Measurements from ENCODE around the gene OSBPL10.
"Not testable (repeated sequence)": the region's sequence is repeated elsewhere in the genome, so short reads cannot be mapped to it uniquely, and the experiment has no call there.

OSBPL10 gene

DNA sequence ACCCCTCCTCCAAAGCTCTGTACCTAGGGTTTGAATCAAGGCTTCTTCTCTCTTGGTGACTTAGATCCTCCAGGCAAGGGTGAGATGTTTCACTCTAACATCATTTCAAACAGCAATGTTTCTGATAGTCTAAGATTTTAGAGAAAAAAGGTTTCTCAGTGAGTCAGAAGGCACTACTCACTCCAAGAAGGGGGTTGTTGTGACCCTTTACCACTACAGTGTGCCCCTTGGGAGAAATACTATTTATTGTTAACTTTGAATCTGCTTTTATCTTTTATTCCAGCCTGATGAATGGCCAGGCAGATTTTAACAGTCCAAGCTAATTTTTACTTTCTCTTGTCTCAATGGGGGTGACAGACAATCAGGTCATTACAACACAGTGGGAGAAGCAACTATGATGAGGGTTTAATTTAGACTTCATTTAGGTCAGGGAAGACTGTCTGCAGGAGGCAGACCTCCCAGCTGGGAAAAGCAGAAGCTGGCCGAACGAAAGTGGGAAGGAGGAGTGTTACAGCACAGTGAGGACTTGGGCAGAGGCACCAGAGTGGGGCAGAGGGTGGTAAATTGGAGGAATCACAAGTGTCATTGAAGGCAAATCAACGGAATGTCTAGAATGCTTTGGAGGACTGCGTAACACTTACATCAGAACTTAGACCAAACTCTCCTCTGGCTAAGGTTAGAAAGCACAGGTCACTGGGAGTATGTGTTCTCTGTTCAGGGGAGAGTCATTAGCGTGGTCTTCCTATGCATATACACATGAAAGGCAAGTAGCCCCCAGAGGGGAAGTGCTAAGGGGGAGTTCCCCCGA lies 21.7 kb upstream of the OSBPL10 start:
- no peak overlapping the region for H3K4me3 ChIP-seq (ENCODE audit: low read length)
- no peak for TF ChIP-seq ZNF274 (IDR thresholded peaks at IDR 0.05; ENCODE audit: low read depth, low read length)

DNA sequence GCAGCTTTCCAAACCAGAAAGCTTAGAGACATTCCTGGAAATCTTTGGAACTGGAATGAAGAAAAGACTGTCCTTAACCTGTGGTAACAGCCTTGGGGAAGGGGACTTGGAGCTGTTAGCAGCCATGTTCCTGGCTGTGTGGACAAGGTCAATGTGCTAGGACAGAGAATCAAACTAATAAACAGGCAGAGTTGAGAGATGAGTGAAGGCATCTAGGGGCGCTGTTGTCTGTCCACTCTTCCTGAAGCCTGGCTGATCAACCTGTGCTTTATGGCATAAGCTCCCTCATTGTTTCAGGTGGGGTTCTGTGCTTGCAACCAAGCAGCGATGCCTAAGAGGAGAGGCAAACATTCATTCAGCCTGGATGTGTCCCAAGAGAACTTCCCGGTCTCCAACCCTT lies 19.8 kb upstream of the OSBPL10 start:
- TF ChIP-seq ZNF274 (IDR thresholded peaks at IDR 0.05; ENCODE audit: low read depth, low read length) = no peak
- no peak overlapping the region for H3K4me3 ChIP-seq (ENCODE audit: low read length)

DNA sequence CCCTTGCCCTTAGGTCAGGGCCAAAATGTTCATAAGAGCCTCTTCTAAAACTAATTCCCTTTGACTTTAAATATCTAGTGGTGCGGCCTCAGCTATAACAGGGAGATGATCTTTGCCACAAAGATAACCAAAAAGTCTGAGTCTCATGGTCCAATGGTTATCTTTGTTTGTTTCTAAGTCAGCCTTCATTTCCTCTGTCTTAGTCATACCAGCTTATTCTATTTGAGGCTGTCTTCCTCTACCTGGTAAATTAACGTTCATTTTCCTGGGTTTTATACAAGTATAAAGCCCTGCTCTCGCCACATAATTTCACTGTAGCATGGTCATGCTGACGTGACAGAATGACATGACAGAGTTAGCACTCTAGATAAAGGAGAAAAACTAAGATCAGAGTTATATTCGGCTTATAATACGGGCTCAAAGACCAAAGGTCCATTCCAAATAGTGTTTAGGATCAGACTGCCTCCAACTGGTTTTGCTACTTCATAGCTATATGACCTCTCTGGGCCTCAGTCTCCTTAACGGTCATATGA lies 18.9 kb upstream of the OSBPL10 start:
- no peak for TF ChIP-seq ZNF274 (IDR thresholded peaks at IDR 0.05; ENCODE audit: low read depth, low read length)
- no peak overlapping the region for H3K4me3 ChIP-seq (ENCODE audit: low read length)

DNA sequence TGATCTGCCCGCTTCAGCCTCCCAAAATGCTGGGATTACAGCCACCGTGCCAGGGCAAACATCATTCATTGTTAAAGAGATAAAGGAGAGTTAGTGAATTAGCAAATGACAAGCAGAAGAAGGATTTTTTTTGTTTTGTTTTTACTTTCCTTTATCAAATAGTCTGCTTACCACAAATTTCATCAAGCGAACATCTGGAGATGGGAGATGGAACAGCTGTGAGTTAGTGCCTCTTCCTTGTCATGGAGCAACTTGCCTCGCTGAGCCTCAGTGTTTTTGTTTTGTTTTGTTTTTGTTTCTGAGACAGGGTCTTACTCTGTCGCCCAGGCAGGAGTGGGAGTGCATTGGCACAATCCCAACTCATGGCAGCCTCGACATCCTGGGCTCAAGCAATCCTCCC lies 16.4 kb upstream of the OSBPL10 start:
- TF ChIP-seq ZNF274 (IDR thresholded peaks at IDR 0.05; ENCODE audit: low read depth, low read length) = no peak
- no peak overlapping the region for H3K4me3 ChIP-seq (ENCODE audit: low read length)

DNA sequence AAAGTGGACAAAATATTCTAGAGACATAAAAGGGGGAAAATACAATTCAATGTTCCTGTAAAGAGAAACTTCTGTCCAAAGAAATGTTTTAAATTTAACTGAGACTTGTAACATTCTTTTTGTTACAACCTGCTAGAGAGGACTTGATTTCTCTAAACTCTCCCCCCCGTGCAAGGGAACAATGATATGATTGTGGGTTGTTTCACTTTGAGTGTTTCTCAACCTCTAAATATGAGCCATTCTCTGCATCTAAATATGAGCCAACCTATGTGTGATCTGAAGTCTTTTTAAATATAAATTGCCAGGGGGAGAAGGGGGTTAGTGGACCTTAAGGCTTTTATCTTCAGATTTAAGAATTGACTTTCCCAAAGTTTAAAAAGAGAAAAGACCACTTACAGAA lies 15.1 kb upstream of the OSBPL10 start:
- no peak overlapping the region for H3K4me3 ChIP-seq (ENCODE audit: low read length)
- no peak for TF ChIP-seq ZNF274 (IDR thresholded peaks at IDR 0.05; ENCODE audit: low read depth, low read length)

DNA sequence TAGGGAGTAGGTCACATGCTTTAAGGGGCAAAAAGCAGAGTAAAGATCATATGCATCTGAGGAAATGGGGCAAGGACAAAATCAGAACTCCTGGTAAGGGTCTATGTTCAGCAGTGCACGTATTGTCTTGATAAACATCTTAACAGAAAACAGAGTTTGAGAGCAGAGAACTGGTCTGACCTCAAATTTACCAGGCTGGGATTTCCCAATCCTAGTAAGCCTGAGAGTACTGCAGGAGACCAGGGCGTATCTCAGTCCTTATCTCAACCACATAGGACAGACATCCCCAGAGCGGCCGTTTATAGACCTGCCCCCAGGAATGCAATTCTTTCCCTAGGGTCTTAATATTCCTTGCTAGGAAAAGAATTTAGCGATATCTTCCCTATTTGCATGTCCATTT lies 14.0 kb upstream of the OSBPL10 start:
- H3K4me3 ChIP-seq (ENCODE audit: low read length) = not testable (repeated sequence)

DNA sequence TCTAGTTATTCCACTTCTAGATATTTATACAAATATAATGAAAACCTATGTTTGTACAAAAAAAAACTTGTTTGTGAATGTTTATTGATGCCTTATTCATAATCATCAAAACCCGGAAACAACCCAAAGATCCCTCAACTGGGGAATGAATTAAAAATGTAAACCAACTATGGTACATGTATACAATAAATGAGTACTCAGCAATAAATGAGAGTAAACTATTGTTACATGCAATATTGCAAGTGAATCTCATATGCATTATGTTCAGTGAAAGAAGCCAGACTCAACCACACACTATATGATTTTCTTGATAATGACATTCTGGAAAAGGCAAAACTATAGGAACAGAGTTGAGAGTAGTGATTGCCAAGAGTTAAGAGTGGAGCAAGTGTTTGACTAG lies 12.8 kb upstream of the OSBPL10 start:
- TF ChIP-seq ZNF274 (IDR thresholded peaks at IDR 0.05; ENCODE audit: low read depth, low read length) = no peak

DNA sequence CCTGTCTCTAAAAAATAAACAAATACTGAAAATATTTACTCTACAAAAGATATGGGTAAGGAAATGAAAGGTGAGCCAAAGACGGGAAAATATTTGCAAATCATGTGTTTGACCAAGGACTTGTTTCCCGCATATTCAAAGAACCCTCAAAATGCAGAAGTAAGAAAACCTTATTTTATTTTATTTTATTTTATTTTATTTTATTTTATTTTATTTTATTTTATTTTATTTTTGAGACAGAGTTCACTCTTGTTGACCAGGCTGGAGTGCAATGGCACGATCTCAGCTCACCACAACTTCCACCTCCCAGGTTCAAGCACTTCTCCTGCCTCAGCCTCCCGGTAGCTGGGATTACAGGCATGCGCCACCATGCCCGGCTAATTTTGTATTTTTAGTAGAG lies 11.9 kb upstream of the OSBPL10 start:
- H3K4me3 ChIP-seq (ENCODE audit: low read length) = not testable (repeated sequence)

More for the DNA sequence above, 12.8 kb upstream of the OSBPL10 start:
- no peak overlapping the region for H3K4me3 ChIP-seq (ENCODE audit: low read length)

DNA sequence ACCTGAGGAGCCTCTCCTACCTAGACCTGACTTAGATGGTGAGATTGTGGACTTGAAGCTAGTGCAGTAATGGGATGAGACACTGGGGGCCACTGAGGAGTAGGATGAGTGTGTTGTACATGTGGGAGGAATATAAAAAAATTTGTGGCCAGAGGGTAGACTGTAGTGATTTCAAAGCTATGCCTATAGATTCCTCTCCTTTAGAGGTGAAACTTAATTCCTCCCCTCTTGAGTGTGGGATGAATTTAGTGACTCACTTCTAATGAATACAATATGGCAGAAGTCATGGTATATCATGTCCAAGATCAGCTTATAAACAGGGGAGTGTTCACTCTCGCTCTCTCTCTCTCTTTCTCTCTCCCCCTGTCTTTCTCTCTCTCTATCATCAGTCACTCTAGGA lies 7.2 kb upstream of the OSBPL10 start:
- H3K4me3 ChIP-seq (ENCODE audit: low read length) = no peak overlapping the region
- no peak for TF ChIP-seq ZNF274 (IDR thresholded peaks at IDR 0.05; ENCODE audit: low read depth, low read length)

DNA sequence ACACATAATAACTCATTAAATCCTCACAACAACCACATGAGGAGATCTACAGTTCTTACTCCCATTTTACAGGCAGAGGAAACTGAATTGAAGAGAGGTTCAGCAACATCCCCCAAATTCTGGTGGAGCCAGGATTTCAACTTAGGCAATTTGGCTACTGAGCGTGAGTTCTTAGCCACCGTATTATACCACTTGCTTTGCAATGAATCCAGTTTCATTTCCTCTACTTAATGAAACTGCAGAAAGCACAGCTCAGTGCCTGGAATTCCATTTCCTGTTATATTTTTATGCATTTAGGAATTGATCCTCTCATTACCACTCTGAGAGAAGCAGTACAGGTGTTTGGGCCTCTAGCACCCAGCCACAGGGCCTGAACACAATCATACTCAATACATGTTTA lies 4.8 kb upstream of the OSBPL10 start:
- no peak overlapping the region for H3K4me3 ChIP-seq (ENCODE audit: low read length)

DNA sequence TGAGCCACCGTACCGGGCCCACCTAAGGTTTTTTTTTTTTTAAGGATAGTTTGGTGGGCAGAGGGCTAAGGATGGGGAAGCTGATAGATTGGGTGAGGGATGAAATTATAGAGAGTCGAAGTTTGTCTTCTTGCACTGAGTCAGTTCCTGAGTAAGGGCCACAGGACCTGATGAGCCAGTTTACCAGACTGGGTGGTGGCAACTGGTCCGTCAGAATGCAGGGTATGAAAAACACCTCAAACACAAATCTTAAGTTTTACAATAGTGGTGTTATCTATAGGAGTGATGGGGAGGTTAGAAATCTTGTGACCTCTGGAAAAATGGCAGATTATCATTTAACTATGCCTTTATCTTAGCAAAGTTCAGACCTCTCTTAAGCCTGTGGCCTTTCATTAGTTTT lies 3.3 kb upstream of the OSBPL10 start:
- H3K4me3 ChIP-seq (ENCODE audit: low read length) = no peak overlapping the region
- no peak for TF ChIP-seq ZNF274 (IDR thresholded peaks at IDR 0.05; ENCODE audit: low read depth, low read length)

More for the DNA sequence above, 4.8 kb upstream of the OSBPL10 start:
- TF ChIP-seq ZNF274 (IDR thresholded peaks at IDR 0.05; ENCODE audit: low read depth, low read length) = no peak

DNA sequence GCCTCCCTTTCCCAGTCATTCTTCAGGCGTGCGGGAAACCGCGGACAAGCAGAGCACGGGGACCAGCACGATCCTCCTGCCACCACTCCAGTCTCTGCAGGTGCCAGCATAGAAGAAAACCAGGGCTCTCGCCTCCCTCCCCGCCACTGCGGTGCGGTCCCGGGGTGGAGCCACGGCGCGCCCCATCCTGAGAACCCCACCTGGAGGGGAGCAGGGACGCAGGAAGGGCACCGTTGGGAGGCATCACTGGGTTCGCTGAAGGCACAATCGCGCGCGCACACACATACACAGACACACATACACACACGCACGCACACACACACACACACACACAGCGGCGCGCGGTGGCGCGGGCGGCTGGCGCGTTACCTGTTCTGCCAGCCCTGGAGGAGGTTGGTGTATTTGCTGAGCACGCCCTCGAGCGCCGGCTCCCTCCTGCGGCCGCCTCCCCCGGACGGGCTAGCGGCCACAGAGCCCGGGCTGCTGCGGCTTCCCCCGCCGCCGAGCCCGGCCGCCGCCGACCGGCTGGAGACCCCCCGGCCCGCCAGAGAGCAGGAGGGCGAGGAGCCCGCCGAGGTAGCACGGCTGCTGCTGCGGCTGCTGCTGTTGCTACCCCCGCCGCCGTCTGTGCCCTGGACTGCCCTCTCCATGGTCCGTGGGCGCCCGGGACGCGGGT lies 394 bp downstream of the OSBPL10 start:
- H3K4me3 ChIP-seq (ENCODE audit: low read length) = peak overlapping the region; percentile 43; the same call in 1 of the 2 replicates
- no peak for TF ChIP-seq ZNF274 (IDR thresholded peaks at IDR 0.05; ENCODE audit: low read depth, low read length)

DNA sequence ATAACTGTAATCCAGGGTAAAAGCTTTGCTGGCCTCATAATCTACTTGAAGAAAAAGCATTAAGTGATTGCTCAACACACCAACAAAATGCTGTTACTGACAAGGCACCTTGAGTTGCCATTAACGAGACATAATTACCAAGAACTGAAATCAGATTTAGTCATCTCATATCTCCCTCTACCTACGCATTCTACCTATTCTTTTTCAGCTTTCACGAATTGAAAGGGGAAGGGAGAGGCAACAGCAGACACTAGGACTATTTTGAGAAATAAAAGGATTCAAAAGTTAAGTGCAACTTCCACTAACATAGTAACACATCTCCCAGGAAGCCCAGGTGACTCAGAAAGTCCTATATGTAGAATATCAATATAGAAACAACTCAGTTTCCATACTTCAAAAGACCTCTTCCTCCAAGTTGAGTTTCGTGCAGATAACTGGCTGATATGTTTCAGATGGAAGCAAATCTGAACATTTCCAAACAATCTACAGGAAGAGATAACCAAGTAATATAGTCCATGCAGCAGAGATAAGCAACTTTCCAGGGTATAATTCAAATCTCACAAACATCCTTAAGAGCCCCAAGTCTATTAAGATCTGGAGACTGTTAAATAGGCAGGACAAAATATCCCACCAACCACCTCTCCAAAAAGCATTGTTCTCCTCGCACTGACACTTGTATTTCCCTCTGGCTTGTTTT lies 1.9 kb downstream of the OSBPL10 start:
- H3K4me3 ChIP-seq (ENCODE audit: low read length) = no peak overlapping the region

DNA sequence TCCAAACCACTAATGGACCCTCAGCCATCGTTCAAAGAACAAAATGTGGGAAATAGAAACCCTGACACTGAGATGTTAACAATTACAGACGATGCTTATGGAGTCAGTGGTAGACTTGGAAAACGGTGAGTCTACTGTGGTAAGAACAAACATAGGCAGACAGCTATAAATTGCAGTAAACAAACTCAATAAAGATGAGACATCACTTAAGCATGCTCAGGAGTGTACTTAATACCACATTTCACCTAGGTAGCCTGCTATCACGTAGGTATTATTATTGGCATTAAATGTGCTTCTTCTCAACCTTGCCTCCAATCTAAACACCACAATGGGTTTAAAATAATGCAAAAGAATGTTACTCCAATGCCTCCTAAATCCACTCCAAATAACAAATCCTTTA lies 2.5 kb downstream of the OSBPL10 start:
- no peak for TF ChIP-seq ZNF274 (IDR thresholded peaks at IDR 0.05; ENCODE audit: low read depth, low read length)
- H3K4me3 ChIP-seq (ENCODE audit: low read length) = no peak overlapping the region

More for the DNA sequence above, 1.9 kb downstream of the OSBPL10 start:
- TF ChIP-seq ZNF274 (IDR thresholded peaks at IDR 0.05; ENCODE audit: low read depth, low read length) = no peak

DNA sequence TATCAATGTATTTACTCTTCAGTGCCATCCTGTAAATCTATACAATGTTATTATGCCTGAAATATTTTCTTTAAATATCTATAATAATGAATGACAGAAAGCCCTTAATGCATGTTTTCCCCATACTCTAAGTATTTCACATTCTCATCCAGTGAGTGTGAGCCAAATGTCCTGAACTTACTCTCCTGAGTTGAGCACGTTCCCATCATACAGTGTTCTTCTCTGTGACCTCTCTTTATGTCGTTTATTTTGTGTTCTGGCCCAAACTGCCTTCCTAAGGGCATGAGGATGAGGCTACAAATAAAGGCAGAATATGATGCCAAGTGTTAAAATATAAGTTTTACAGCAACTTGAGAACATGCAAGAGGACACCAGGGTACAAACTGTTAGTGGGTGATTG lies 3.3 kb downstream of the OSBPL10 start:
- H3K4me3 ChIP-seq (ENCODE audit: low read length) = no peak overlapping the region
- no peak for TF ChIP-seq ZNF274 (IDR thresholded peaks at IDR 0.05; ENCODE audit: low read depth, low read length)
